OCI-LY7 (cell line): ENCODE data around the gene G6PC3. TPM values are rescaled to one million over a fixed set of nuclear protein-coding genes. Genes with fewer than 3 reads are reported as not detected.

Experiments used
- BruUV-seq: library from RNA; stranded (reverse); fragments of 400-500 nt; replicated peaks from 2 replicates; lab custom pipeline; 2021; lab: Mats Ljungman, UMichigan
- CTCF ChIA-PET: fragments of 300-600 bp; sonication (Branson Sonifier 250); formaldehyde crosslinking; loops from one replicate; lab custom pipeline; 2022; ENCODE audit warnings: antibody characterized with exemption; ENCODE audit not compliant: unreplicated experiment; lab: Charles Lee
- POLR2A ChIA-PET: fragments of 300-600 bp; sonication (Branson Sonifier 250); formaldehyde crosslinking; loops from one replicate; lab custom pipeline; 2022; ENCODE audit warnings: antibody characterized with exemption; lab: Charles Lee
- DNase-seq: peaks from one replicate; pipeline ENCODE4 v3.0.0-alpha.2; 2015; ENCODE audit warnings: low spot score
- H2AFZ ChIP-seq: fragments of 200-600 bp; sonication (generic), shearing (Covaris generic); 2 replicates; pipeline ENCODE4 v1.6.1; 2014; ENCODE audit warnings: mild to moderate bottlenecking, antibody characterized with exemption, low read length, moderate library complexity
- H3K27ac ChIP-seq: fragments of 200-600 bp; sonication (generic); 2 replicates; pipeline ENCODE4 v1.5.1; 2014; ENCODE audit warnings: mixed run types, low read depth, mild to moderate bottlenecking, moderate library complexity, low read length, inconsistent platforms; ENCODE audit not compliant: poor library complexity, severe bottlenecking
- H3K36me3 ChIP-seq: fragments of 200-600 bp; sonication (generic); 2 replicates; pipeline ENCODE4 v1.6.1; 2014; ENCODE audit warnings: mild to moderate bottlenecking, antibody characterized with exemption, low read length, moderate library complexity, mixed read lengths; ENCODE audit not compliant: insufficient read depth
- H3K4me1 ChIP-seq: fragments of 200-600 bp; sonication (generic); 2 replicates; pipeline ENCODE4 v1.5.1; 2014; ENCODE audit warnings: mild to moderate bottlenecking, low read length; ENCODE audit not compliant: insufficient read depth, poor library complexity, severe bottlenecking
- H3K4me2 ChIP-seq: fragments of 200-600 bp; sonication (generic); 2 replicates; pipeline ENCODE4 v1.6.1; 2014; ENCODE audit warnings: mild to moderate bottlenecking, low read length
- H3K4me3 ChIP-seq: fragments of 200-600 bp; sonication (generic); 2 replicates; pipeline ENCODE4 v1.5.1; 2014; ENCODE audit warnings: mild to moderate bottlenecking, low read depth, low read length; ENCODE audit not compliant: poor library complexity, severe bottlenecking
- H3K79me2 ChIP-seq: fragments of 200-600 bp; sonication (generic); 2 replicates; pipeline ENCODE4 v1.6.1; 2016; ENCODE audit warnings: low read depth, mild to moderate bottlenecking, low read length, moderate library complexity, mixed read lengths; ENCODE audit not compliant: insufficient read depth
- H3K9me2 ChIP-seq: fragments of 200-600 bp; sonication (generic); 2 replicates; pipeline ENCODE4 v1.6.1; 2016; ENCODE audit warnings: mild to moderate bottlenecking, low read length, mixed read lengths; ENCODE audit not compliant: insufficient read depth
- H3K9me3 ChIP-seq: fragments of 200-600 bp; sonication (generic); 2 replicates; pipeline ENCODE4 v1.6.1; 2014; ENCODE audit warnings: mild to moderate bottlenecking, mixed run types, low read length, mixed read lengths
- H4K20me1 ChIP-seq: fragments of 200-600 bp; sonication (generic); 2 replicates; pipeline ENCODE4 v1.6.1; 2014; ENCODE audit warnings: mild to moderate bottlenecking, antibody characterized with exemption, low read length, moderate library complexity, mixed read lengths; ENCODE audit not compliant: insufficient read depth
- EZH2phosphoT487 ChIP-seq: fragments of 200-600 bp; sonication (generic); IDR thresholded peaks from 2 replicates; pipeline ENCODE4 v1.6.1; 2018; ENCODE audit warnings: low read depth, borderline replicate concordance, mild to moderate bottlenecking, mixed run types, antibody characterized with exemption, low read length, moderate library complexity, mixed read lengths
- intact Hi-C: fragments of 100-400 bp; cut with micrococcal nuclease; formaldehyde crosslinking; loops from one replicate; pipeline ENCODE4 v1.10.0; 2022; ENCODE audit not compliant: unreplicated experiment
- total RNA-seq, 2 experiments: library from RNA; depleted of rRNA in 1 of 2; stranded (reverse); fragments of >200 nt in 1 of 2; shearing (Covaris generic) in 1 of 2; gene quantifications; 2 replicates each; pipeline ENCODE4 v1.2.3, GENCODE V29; 2014 to 2022
- TF ChIP-seq, protein P1 (sequence below): fragments of 200-600 bp; sonication (generic); conservative IDR thresholded peaks from 2 replicates; pipeline ENCODE4 v1.5.1; 2014; ENCODE audit warnings: mild to moderate bottlenecking, antibody characterized with exemption, low read length, moderate library complexity, mixed read lengths

Gene G6PC3
- total RNA-seq, 2 experiments from 2014 or later = 20.6 to 46.1 TPM

DNA sequence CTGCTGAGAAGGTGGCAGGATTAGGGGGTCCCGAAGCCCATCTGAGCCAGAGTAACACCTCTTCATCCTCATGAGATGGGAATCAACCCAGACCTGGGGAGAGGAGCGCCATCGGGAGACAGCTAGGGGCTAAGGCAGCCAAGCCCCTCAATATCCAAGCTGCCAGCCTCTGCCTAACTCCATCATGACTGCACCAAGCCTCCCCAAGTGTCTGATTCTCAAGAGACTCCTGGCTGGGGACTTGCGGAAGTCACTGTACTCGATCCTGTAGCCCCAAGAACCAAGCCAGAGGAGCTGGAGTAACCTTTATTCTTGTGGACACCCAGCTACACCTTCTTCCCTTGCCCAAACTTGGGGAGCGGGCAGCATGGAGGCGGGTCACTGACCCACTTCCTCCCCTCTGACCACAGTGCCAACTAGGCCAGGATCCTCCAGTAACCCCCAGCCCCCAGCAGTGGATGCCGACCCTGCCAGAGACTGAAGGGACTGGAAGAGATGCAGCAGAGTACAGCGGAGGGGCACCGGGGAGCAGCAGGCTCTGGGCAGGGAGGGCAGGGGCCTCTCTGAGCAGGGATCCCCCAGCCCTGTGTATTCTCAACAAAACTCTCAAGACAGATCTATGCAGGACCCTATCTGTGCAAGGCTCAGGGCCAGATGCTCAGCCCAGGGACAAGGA lies 39.6 kb downstream of the G6PC3 start:
- peak overlapping the region; percentile 81 for H3K4me2 ChIP-seq
- intact Hi-C loops = no loop called here

DNA sequence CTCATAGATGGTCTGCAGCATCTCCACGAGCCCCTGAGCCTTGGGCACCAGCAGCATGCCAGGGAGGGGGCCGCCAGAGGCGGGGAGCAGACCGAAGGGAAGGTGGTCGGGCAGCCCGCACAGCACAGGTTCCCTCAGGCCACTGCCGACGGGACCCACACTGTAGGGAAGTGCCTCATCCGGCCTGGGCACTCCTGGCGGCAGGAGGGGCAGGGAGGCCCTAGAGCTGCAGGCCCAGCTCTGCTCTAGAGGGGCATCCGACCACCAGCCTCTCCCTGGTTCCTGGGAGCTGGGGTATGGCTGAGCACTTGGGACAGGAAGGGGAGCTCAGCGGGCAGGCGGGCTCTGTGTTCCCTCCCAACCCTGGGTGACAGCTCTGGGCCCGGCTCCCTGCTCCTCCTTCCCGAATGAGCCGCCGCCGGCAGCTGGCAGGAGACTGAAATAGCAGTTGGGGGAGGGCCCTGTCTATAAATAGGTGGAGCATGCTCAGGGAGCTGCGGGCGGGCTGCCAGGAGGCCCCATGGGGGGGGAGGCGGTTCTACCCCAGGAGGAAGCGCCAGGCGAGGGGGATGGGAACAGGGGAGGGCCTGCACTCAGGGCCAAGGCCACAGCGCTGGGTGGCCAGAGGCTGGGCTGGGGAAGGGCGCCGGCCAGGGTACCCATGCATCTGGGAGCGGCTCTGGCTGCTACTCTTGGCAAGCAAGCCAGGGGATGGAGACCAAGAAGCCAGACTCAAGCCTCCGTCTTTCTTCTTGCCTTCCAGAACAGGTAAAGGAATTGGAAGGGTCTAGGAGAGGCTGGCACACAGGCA lies 40.5 kb downstream of the G6PC3 start:
- TF ChIP-seq, protein P1, sequence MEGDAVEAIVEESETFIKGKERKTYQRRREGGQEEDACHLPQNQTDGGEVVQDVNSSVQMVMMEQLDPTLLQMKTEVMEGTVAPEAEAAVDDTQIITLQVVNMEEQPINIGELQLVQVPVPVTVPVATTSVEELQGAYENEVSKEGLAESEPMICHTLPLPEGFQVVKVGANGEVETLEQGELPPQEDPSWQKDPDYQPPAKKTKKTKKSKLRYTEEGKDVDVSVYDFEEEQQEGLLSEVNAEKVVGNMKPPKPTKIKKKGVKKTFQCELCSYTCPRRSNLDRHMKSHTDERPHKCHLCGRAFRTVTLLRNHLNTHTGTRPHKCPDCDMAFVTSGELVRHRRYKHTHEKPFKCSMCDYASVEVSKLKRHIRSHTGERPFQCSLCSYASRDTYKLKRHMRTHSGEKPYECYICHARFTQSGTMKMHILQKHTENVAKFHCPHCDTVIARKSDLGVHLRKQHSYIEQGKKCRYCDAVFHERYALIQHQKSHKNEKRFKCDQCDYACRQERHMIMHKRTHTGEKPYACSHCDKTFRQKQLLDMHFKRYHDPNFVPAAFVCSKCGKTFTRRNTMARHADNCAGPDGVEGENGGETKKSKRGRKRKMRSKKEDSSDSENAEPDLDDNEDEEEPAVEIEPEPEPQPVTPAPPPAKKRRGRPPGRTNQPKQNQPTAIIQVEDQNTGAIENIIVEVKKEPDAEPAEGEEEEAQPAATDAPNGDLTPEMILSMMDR = no peak
- no peak for TF ChIP-seq EZH2phosphoT487
- H3K36me3 ChIP-seq = peaks cover 9% of the 10 kb centered on the region
- peak; percentile 62 for DNase-seq
- no TSS peak for BruUV-seq
- H3K79me2 ChIP-seq = no peaks in the 10 kb centered on the region
- intact Hi-C loops = no loop called here
- no peaks in the 10 kb centered on the region for H3K9me2 ChIP-seq
- H4K20me1 ChIP-seq = no peaks in the 10 kb centered on the region
- H3K4me1 ChIP-seq = peaks cover 32% of the 10 kb centered on the region
- peak overlapping the region; percentile 52 for H3K4me3 ChIP-seq
- peak overlapping the region; percentile 81 for H3K4me2 ChIP-seq
- ChIA-PET POLR2A (interaction anchor here (0.6 to 0.9 kb wide), 4 partner anchors 12 to 283 kb away, joined by 3 to 4 read pairs (median 4); partner anchors contain the start of gene HDAC5), CTCF (no interaction called here)
- H3K27ac ChIP-seq = peak overlapping the region; percentile 30
- H3K9me3 ChIP-seq = no peaks in the 10 kb centered on the region
- H2AFZ ChIP-seq = no peak overlapping the region

More for the DNA sequence above, 39.6 kb downstream of the G6PC3 start:
- no TSS peak for BruUV-seq
- Histone ChIP-seq H2AFZ (no peak overlapping the region), H4K20me1 (no peaks in the 10 kb centered on the region), H3K4me1 (peaks cover 41% of the 10 kb centered on the region), H3K9me3 (no peaks in the 10 kb centered on the region), H3K36me3 (peaks cover 9% of the 10 kb centered on the region), H3K4me3 (no peak overlapping the region), H3K9me2 (no peaks in the 10 kb centered on the region), H3K79me2 (no peaks in the 10 kb centered on the region), H3K27ac (no peak overlapping the region)
- TF ChIP-seq EZH2phosphoT487 = no peak
- TF ChIP-seq, protein P1 = no peak
- CTCF ChIA-PET = no interaction called here
- DNase-seq = no peak
- POLR2A ChIA-PET = no interaction called here
